ENCODE data around the gene TMEM270.

Gene TMEM270

GRCh38 chr7:73901823-73902597 is 41.1 kb downstream of the TMEM270 start:
- H3K4me3 ChIP-seq (ENCODE audit: low read length) = no peak overlapping the region
- H3K27ac ChIP-seq (ENCODE audit: low read depth, low read length) = no peak overlapping the region
- no peak overlapping the region for H3K4me2 ChIP-seq (ENCODE audit: low read length)
- no peaks in the 10 kb centered on the region for H3K27me3 ChIP-seq (ENCODE audit: control insufficient read depth, low read length)
- no peaks in the 10 kb centered on the region for H3K9me2 ChIP-seq (replicated peaks; ENCODE audit: control insufficient read depth, low read length)
- no peaks in the 10 kb centered on the region for H3K9me3 ChIP-seq (ENCODE audit: control insufficient read depth, insufficient read depth, low read length)
- H3K79me2 ChIP-seq (ENCODE audit: control insufficient read depth, low read length) = no peaks in the 10 kb centered on the region
- H3F3A ChIP-seq (ENCODE audit: control insufficient read depth, insufficient read depth) = no peaks in the 10 kb centered on the region
- no peaks in the 10 kb centered on the region for H3K4me1 ChIP-seq (ENCODE audit: control insufficient read depth, low read length)
- H4K20me1 ChIP-seq (ENCODE audit: control insufficient read depth, insufficient read depth, low read depth, low read length) = no peaks in the 10 kb centered on the region
- no peaks in the 10 kb centered on the region for H3K36me3 ChIP-seq (ENCODE audit: control insufficient read depth, low read length)
- TF ChIP-seq, protein P1, sequence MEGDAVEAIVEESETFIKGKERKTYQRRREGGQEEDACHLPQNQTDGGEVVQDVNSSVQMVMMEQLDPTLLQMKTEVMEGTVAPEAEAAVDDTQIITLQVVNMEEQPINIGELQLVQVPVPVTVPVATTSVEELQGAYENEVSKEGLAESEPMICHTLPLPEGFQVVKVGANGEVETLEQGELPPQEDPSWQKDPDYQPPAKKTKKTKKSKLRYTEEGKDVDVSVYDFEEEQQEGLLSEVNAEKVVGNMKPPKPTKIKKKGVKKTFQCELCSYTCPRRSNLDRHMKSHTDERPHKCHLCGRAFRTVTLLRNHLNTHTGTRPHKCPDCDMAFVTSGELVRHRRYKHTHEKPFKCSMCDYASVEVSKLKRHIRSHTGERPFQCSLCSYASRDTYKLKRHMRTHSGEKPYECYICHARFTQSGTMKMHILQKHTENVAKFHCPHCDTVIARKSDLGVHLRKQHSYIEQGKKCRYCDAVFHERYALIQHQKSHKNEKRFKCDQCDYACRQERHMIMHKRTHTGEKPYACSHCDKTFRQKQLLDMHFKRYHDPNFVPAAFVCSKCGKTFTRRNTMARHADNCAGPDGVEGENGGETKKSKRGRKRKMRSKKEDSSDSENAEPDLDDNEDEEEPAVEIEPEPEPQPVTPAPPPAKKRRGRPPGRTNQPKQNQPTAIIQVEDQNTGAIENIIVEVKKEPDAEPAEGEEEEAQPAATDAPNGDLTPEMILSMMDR (IDR thresholded peaks at IDR 0.05; ENCODE audit: low read depth, low read length, poor library complexity, severe bottlenecking) = no peak
- TF ChIP-seq EZH2phosphoT487 (IDR thresholded peaks at IDR 0.05; ENCODE audit: borderline replicate concordance, low read length) = no peak

DNA sequence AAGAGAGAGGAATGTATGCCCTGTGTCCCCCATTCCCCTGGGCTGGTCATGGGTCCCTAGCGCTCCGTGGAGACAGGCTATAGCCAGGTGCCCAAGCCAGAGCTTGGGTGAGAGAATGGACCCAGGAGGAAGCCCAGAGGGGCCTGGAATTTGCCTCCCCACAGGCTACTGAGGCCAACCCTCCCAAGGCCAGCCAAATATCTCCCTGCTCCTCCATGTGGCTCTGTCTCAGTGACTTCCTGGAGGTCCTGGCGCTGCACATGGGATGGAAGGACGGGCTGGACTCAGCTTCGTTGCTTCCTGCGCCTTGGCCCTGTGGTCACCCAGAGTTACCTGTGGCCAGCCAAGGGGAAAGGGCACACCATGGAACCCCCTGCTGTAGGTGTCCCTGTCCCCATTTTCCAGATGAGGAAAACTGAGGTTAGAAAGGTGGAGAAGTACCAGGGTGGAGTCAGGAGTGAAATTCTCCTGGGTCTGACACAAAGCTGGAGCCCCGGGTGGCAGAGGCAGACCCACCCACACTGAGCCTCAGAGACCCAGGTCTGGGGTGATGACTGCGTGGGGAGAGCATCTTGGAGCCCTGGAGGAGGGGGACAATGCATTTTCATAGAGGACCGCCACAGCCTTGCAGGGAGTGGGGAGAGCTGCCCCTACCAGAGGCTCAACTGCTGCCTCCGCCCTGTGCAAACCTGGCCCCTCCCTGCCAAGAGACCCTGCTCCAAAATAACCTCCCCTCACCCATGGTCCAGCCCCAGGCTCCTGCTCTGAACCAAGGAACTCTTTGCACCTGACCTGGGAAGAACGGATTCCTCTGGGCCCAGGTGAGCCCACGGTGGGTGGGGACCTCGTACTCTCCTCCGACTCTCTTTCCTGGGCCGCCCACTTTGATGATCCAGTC is 42.6 kb downstream of the TMEM270 start:
- no peak for TF ChIP-seq EZH2phosphoT487 (IDR thresholded peaks at IDR 0.05; ENCODE audit: borderline replicate concordance, low read length)
- TF ChIP-seq, protein P1 (IDR thresholded peaks at IDR 0.05; ENCODE audit: low read depth, low read length, poor library complexity, severe bottlenecking) = no peak

DNA sequence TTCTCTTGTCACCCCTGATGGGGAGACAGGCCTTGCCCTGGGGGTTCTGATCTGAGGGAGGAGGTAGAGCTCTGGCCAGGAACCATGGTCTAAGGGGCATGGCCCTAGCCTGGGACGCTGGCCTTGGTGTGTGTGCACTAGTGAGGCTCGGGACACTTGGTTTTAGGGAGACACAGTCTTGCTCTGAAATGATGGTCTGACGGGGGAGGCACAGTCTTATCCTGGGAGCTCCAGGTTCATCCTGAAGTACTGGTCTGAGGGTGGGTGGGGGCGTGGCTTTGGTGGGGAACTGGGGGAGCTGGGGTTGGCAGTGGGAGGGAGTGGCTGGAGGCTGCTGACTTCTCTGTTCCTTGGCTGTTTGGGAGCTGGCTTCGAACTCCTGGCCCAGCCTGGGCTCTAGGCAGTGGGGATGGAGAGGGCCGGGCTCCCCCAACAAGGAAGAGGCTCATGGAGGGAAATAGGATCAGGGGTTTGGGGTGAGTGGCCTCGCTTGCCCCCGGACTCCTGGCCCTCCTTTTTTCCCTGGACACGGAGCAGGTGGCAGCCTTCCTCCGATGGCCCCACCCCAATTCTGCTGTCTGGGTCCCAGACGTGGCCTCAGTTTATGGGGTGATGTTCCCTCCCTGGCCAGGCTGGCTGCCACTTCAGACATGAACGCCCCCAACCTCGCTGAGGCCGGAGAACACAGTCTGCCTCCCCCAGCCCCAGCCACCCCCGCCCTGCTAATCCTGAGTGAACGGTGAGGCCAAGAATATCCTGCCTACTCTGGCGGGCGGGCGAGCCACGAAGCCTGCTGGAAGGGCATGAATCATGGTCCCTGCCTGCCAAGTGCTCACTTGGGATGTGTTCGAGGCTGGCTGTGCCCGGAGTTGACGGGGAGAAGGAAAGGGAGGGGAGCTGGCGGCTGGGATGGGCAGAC is 43.5 kb downstream of the TMEM270 start:
- no peaks in the 10 kb centered on the region for H3K79me2 ChIP-seq (ENCODE audit: control insufficient read depth, low read length)
- H3K9me2 ChIP-seq (replicated peaks; ENCODE audit: control insufficient read depth, low read length) = no peaks in the 10 kb centered on the region
- no peak overlapping the region for H3K27ac ChIP-seq (ENCODE audit: low read depth, low read length)
- H3K27me3 ChIP-seq (ENCODE audit: control insufficient read depth, low read length) = no peaks in the 10 kb centered on the region
- no peak overlapping the region for H3K4me3 ChIP-seq (ENCODE audit: low read length)
- no peak for TF ChIP-seq EZH2phosphoT487 (IDR thresholded peaks at IDR 0.05; ENCODE audit: borderline replicate concordance, low read length)
- TF ChIP-seq, protein P1 (IDR thresholded peaks at IDR 0.05; ENCODE audit: low read depth, low read length, poor library complexity, severe bottlenecking) = no peak
- H4K20me1 ChIP-seq (ENCODE audit: control insufficient read depth, insufficient read depth, low read depth, low read length) = no peaks in the 10 kb centered on the region
- H3K4me2 ChIP-seq (ENCODE audit: low read length) = no peak overlapping the region
- H3K4me1 ChIP-seq (ENCODE audit: control insufficient read depth, low read length) = peaks cover 5% of the 10 kb centered on the region
- H3K36me3 ChIP-seq (ENCODE audit: control insufficient read depth, low read length) = no peaks in the 10 kb centered on the region
- H3K9me3 ChIP-seq (ENCODE audit: control insufficient read depth, insufficient read depth, low read length) = no peaks in the 10 kb centered on the region
- H3F3A ChIP-seq (ENCODE audit: control insufficient read depth, insufficient read depth) = no peaks in the 10 kb centered on the region

More for the DNA sequence above, 42.6 kb downstream of the TMEM270 start:
- Histone ChIP-seq H3K9me2 (replicated peaks; ENCODE audit: control insufficient read depth, low read length) (no peaks in the 10 kb centered on the region), H3K4me3 (ENCODE audit: low read length) (no peak overlapping the region), H3K79me2 (ENCODE audit: control insufficient read depth, low read length) (no peaks in the 10 kb centered on the region), H3K27ac (ENCODE audit: low read depth, low read length) (no peak overlapping the region), H3K4me2 (ENCODE audit: low read length) (no peak overlapping the region), H4K20me1 (ENCODE audit: control insufficient read depth, insufficient read depth, low read depth, low read length) (no peaks in the 10 kb centered on the region), H3F3A (ENCODE audit: control insufficient read depth, insufficient read depth) (no peaks in the 10 kb centered on the region), H3K27me3 (ENCODE audit: control insufficient read depth, low read length) (no peaks in the 10 kb centered on the region), H3K36me3 (ENCODE audit: control insufficient read depth, low read length) (no peaks in the 10 kb centered on the region), H3K4me1 (ENCODE audit: control insufficient read depth, low read length) (no peaks in the 10 kb centered on the region), H3K9me3 (ENCODE audit: control insufficient read depth, insufficient read depth, low read length) (no peaks in the 10 kb centered on the region)

Measured in DOHH2 (cell line).